GM21390 (cell line): Measurements from ENCODE around the gene CEACAM3.
"Not testable (repeated sequence)": the region's sequence is repeated elsewhere in the genome, so short reads cannot be mapped to it uniquely, and the experiment has no call there.

ENCODE experiments used
- ATAC-seq: cut with Tn5 transposase; IDR thresholded peaks from one replicate; pipeline ENCODE4 v1.9.1; 2021; ENCODE audit not compliant: unreplicated experiment

The CEACAM3 gene

GRCh38 chr19:41796362-41796761, at the start of gene CEACAM3:
TSS of gene CEACAM3 (plus strand) at chr19:41796587. CDS start at chr19:41796678, 91 bp downstream.
- no peak for ATAC-seq

DNA sequence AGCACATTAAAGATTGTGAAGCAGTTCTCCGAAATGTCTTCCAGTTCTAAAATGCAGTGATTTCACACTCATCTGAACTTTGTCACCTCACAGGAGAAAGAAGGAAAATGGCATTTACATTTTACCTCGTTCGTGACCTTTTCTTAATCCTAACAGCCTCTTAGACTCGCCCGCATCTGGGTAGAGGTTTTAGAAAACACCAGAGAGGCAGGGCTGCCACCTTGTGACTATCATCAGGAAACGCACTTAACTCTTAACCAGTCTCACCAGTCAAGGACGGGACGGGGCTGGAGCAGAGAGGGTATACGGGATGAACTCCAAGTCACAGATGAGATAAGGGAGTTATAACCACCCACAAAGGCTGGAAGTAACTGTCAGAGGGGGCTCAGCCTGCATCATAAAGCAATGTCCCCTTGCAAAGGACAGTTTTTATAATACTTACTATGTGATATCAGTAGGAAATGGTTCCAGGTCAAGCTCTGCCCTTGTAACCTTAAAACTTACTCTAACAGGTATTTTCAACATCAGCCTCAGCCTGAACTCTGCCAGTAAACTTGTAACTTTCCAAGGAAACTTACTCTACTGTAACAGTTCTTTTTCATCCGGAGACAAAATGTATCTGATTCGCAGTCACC, 49.7 kb upstream of the CEACAM3 start:
- no peak for ATAC-seq

- ATAC-seq = no peak
These were observed 48.4 kb upstream of the CEACAM3 start for GRCh38 chr19:41748012-41748411.

GRCh38 chr19:41750248-41751134, 45.9 kb upstream of the CEACAM3 start:
- not testable (repeated sequence) for ATAC-seq

- no peak for ATAC-seq
These were observed 43.2 kb upstream of the CEACAM3 start for GRCh38 chr19:41753159-41753558.

DNA sequence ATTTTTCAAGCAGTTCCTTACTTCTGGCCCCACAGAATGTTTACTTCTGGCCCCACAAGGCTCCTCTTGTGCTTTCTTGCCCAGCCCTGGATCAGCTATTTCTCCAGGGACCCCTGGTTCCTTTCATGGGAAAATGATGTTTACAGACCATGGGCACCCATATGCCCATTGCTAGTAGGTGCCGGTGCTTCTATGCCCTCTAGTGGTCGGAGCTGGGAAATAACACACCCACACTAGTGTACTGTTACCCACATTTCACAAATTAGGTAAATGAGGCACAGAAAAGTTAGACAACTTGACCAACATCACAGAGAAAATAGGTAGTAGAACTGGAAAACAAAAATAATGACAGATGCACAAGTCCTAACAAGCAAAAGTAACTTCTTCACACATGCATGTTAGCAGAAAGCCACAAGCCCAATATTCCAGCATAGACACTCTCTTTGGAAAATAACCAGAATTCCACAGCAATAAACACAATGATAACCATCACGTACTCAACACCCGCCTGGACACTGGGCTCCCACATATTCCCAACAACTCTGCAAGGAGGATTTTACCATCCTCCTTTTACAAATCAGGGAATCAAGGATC, 42.4 kb upstream of the CEACAM3 start:
- no peak for ATAC-seq

DNA sequence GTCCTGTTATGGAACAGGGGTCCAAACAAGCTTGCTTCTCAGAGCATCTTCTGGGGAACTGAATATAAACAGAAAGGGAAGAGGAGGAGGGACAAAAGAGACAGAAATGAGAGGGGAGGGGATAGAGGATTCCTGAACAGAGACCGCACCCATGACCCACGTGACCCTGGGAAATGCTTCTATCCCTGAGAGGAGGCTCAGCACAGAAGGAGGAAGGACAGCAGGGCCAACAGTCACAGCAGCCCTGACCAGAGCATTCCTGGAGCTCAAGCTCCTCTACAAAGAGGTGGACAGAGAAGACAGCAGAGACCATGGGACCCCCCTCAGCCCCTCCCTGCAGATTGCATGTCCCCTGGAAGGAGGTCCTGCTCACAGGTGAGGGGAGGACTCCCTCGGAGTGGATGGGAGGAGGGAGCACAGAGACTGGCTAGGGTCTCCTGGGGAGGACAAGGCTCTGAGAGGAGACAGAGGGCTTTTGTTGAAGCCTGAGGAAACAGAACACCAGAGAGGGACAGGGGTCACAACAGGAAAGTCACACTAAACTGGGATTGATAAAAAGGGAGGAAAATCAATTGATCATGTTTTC, 41.0 kb upstream of the CEACAM3 start, which contains the start of gene CEACAM6:
Gene CEACAM6, plus strand, starts transcription at position 203 of the 586 bp plus-strand sequence. Its CDS starts 109 bp downstream, at position 312.
- no peak for ATAC-seq

DNA sequence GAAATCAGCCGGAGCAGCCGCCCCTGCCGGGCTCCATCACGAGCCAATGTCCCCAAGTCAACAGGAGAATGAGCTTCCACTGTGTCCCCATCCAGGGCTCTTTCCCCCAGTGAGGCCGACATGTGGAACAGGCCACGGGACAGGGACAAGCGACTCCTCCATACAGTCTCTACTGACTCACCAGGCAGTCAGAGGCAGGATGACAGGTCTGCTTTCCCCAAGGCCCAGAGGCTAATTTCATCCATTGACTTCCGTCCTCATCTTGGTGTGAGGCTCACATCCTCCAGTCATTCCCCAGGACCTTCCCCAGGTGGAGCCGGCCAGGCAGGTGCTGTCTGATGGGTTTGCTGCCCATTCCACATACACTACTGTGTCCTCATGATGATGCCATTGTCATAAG, 37.5 kb upstream of the CEACAM3 start:
- no peak for ATAC-seq

GRCh38 chr19:41767115-41767514, 29.3 kb upstream of the CEACAM3 start:
- ATAC-seq = no peak

- ATAC-seq = not testable (repeated sequence)
These were observed 28.3 kb upstream of the CEACAM3 start for GRCh38 chr19:41768105-41768504.

DNA sequence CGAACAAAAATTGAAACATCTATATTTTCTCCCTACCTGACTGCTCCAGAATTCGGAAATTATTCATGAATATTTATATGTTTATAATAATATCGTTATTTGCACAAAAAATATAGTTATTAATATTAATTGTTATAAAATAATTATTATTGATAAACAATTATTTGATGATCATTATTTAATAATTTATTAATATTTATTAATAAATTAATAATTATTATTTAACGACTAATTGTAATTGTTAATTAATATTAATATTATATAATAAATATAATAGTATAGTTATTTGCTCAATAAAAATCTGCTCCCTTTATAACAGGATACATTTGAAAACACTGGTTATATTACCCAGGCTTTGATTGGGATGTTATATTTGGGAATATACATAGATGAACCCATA, 26.8 kb upstream of the CEACAM3 start:
- ATAC-seq = no peak

DNA sequence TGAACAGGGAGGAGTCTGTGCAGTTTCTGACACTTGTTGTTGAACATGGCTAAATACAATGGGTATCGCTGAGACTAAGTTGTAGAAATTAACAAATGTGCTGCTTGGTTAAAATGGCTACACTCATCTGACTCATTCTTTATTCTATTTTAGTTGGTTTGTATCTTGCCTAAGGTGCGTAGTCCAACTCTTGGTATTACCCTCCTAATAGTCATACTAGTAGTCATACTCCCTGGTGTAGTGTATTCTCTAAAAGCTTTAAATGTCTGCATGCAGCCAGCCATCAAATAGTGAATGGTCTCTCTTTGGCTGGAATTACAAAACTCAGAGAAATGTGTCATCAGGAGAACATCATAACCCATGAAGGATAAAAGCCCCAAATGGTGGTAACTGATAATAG, 25.0 kb upstream of the CEACAM3 start:
- no peak for ATAC-seq

GRCh38 chr19:41774515-41774980, 21.8 kb upstream of the CEACAM3 start:
- ATAC-seq = no peak

GRCh38 chr19:41776700-41777099, 19.7 kb upstream of the CEACAM3 start:
- no peak for ATAC-seq

GRCh38 chr19:41783612-41784011, 12.8 kb upstream of the CEACAM3 start:
- ATAC-seq = no peak

GRCh38 chr19:41784312-41784711, 12.1 kb upstream of the CEACAM3 start:
- no peak for ATAC-seq

DNA sequence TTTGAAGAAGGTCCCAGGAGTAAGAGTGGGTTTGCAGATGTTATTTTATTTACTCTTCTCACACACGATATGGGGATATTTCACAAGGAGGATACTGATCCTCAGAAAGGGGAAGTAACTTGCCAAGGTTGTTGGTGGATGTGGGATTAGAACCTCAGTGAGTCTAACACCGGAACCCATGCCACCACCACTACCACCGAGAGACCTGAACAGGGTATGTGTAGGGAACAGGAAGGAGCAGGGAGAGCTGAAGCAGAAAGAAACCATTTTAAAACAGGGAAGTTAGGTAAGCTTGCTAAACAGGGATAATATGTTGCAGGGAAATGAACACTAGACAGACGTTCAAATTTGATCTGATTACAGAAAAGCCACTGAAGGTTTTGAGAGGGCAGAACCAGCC, 11.6 kb upstream of the CEACAM3 start:
- no peak for ATAC-seq

DNA sequence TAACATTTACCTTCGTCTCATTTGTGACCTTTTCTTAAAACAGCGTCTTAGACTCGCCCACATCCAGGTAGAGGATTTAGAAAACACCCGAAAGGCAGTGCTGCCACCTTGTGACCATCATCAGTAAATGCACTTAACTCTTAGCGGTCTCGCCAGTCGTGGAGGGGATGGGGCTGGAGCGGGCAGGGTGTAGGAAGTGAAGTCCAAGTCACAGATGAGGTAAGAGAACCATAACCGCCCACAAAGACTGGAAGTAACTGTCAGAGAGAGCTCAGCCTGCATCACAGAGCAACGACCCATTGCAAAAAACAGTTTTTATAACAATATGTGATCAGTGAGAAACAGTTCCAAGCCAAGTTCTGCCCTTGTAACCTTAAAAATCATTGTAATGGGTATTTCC, 10.7 kb upstream of the CEACAM3 start:
- no peak for ATAC-seq

GRCh38 chr19:41787055-41787454, 9.3 kb upstream of the CEACAM3 start:
- ATAC-seq = no peak

- ATAC-seq = not testable (repeated sequence)
These were observed 7.9 kb upstream of the CEACAM3 start for GRCh38 chr19:41788518-41788917.

- ATAC-seq = not testable (repeated sequence)
These were observed 7.3 kb upstream of the CEACAM3 start for GRCh38 chr19:41789053-41789452.
